GM21360 (cell line): ENCODE data around the gene KIF3A.

ENCODE experiments used
- ATAC-seq: cut with Tn5 transposase; IDR thresholded peaks from one replicate; pipeline ENCODE4 v1.9.1; 2021; ENCODE audit warnings: mild to moderate bottlenecking, moderate library complexity; ENCODE audit not compliant: unreplicated experiment

The KIF3A gene

DNA sequence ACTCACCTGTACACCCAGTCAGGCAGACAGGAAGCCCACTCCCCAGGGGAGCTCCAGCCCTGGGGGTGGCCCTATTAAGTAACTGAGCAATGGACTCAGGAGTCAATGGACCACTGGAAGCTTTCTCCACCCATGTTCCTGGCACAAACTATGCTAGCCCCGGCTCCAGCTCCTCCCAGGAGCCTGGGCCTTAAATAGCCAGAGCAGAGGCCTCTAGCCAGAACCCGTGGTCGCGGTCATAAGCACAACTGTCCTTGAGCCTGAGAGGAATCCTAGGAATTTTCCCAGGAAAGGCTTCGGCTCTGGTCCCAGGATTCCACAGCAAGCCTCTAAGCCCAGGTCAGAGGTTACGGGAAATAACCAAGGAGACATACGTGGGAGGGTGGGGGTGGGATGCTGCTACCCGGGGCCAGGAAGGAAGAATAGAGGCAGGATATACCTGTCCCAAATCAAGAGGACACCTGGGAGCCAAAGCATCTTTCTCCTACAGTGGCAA lies 34.2 kb upstream of the KIF3A start:
- ATAC-seq = no peak

DNA sequence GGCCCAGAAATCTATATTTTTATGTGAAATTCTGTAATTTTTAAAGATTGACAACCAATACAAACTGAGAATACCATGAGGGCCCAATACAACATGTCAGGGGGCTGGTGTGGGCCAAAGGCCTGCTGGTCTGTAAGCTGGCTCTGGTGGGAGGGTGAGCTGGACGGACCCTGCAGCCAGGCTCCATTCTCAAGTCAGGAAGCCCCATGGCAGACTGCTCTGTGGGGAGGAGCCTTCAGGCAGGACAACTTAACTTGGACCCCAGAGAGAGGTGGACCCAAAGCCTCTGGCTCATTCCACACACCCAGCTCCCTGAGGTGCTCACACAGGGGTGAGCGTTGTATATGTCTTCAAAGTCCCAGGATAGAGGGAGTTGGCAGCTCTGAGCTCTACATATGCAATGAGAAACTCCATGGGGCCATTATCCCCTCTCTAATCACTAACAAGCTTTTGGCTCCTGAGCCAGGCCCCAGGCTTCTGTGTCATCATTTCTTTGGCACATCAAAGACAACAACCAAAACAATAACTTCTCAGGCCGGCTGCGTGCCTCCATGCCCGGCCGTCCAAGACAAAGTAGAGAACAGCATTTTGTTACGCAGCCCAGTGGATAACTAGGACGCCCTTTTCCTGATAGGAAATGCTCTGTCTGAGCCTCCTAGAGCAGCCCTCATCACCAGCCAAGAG lies 33.3 kb upstream of the KIF3A start:
- no peak for ATAC-seq

DNA sequence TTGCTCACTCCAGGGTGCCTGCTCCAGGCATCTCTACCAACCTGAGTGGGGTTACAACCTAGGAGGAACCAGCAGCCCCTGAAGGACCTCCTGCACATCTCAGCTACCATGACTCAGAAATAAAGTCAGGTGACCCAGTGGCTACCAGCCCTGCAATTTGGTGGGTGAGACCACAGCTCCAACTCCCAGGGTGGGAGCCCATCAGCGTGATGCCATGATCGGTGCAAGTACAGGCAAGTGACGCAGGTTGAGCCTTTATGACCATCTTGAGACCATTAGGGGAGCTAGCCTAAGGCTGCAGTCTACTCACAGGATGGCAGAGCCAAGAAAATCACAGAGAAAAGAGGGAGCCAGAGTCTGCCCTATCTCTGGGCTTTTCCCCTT lies 31.1 kb upstream of the KIF3A start:
- no peak for ATAC-seq

DNA sequence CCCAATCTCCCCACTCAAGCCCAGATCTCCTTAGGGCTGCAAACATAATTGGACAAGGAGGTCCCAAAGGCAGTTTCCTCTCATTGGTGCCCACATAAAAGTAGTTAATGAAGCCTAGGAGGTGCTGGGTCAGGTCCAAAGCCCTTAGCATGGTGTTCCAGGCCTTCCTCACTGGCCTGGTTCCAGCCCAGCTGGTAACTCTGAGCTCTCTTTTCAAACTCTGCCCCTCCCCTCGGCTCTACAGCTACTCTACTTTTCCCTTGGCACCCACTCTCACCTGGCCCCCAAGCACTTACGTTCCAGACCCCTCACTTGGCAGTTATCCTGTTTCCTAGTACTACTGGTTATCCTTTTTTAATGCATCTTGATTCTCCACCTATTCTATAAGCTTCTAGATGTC lies 29.8 kb upstream of the KIF3A start:
- no peak for ATAC-seq

DNA sequence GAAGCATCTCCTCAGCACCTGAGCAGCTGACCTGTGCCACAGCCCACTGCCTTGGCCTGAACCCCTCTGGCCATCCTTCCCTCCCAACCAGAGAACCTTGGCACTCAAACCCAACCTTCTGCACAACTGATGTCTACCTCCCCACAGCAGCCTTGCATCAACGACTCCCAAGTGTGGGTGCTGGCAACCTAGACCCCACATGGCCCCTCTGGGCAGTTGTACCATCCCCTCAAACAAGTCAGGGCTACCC lies 29.4 kb upstream of the KIF3A start:
- ATAC-seq = no peak

DNA sequence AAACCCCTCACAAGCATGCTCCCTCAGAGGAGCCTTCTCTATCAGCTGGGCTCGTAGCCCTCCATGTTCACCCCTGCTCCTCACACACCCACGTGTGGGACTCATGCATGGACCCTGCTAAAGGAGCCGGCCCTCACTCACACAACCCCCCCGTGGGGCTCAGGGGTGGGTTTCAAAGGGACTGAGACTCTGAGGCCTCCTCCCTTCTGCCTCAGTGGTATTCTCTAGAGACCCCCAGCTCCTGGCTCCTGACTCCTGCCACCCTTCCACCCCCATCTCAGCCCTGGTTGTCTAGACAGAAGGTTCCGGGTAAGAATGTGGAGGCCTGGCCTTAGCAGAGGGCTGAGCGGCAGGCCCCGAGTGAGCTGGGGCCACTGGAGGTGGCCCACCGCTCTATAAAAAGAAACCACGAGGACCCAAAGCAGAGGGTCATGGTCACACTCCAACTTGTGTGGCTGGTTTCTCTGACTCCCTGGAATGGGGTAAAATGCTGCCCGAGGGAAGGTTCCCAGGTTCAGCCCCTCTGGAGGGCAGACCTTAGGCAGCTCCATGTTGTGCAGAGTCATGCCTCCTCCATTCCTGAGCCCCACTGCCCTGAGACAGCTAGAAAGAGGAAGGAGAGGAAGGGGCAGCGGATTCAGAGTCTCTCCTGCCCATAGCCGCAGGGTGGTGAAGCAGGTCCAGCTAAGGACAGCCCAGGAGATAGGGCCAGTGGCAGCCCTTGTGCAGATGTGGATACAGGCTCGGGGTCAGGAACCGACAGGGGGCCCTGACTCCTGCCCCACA lies 28.9 kb upstream of the KIF3A start:
- ATAC-seq = no peak

DNA sequence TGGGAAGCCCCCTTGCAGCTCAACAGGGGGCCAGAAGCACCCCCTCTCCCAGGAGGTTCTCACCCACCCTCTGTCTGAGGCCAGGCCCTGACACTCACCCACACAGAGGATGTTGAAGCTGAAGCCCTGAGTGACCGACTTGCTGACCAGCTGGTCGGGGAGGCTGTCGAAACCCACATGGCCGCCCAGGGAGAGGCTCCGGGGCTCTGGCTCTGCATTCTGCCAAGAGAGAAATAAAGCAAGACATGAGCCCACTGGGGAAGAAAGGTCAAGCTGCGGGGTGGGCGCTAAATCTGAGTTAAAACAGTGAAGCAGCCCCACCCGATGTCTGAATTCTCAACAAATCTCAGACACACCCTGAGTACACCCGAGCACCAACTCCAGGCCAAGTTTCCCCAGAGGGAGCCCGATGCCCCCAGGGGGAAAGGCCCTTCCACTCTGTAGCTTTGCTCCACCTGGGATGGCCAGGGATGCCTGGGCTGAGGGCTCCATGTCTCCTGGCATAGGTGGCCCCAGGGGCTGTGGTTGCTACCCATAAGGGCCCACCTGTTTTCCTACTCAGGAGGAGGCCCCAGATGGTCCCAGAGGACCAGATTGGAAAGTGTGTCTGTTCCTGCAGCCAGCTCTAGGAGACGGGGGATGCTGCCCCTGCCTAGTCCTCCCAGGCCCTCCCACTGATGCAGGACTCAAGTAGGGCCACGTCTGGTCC lies 28.1 kb upstream of the KIF3A start:
- ATAC-seq = no peak

DNA sequence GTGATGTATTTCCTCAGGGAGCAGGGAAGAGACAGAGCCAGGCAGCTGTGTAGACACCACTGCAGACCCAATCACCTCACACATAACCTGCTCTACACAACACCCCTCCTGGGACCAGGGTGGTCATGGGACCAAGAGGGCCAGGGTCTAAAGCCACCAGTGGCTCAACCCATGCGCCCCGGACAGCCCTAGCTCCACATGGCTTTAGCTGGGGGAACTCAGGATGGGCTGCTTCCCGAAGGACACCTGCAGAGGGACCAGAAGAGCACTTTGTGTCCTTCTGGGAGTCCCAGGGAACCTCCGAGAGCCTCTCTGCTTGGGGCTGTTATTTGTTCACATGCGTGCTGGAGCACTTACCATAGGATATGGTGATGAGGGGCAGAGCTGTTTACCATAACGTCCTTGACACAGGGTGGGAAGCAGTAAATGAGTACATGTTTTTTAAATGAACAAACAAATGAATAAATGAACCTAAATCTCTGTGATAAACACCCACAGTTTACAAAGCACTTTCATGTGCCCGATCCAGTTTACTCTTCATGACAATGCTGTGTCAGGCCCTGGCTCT lies 27.4 kb upstream of the KIF3A start:
- ATAC-seq = no peak

DNA sequence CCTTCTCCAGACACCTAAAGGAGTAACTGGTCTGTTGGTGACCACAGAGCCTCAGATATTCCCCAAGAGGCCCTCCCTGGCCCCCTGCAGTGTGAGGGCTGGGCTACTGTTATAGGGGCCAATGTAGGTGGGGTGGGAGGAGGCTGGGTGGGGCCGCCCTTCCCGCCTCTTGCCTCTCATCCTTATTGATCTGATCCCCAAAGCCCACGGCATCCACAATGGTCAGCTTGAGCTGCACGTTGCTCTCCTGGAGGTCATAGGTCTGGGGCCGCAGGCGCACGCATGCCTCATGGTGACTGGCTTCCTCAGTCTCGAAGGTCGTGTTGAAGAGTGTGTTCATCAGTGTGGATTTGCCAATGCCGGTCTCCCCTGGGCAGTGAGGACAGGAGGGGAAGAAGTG lies 26.7 kb upstream of the KIF3A start:
- ATAC-seq = no peak

DNA sequence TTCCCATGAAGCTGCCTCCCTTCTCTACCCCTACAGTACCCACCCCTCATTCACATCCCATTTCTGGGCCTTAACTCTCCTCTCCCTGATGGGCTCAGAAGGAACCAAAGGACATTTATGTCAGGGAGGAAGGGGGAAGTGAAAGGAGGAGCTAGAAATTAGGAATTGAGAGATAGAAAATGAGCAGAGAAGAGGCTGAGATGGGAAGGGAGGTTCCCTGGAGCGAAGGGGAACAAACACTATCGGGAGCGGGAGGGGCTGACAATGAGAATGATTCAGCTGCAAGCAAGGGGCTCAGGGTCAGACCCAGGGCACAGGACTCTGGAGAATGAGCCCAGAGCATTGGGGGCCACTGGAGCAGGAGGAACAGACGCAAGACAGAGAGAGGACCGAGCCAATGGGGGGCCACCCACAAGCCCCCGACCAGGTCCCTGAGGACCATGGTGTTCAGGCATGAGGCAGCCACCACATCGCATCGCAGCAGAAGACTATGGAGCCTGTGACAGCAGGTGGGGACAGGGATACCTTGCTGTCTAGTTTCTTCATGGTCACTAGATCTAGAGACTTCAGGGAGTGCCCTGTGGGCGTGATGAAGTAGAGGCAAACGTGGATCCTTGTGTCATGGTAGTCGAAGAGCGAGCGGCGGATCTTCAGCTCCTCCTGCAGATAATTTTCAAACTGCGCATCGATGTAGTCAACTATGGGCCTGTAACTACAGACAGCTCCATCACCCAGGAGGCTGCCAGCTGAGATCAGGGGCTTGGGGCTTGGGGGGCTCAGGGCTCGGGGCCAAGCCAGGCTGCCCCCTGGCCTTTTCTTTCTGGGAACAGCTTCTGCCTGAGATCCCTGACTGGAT lies 26.1 kb upstream of the KIF3A start:
- ATAC-seq = no peak

DNA sequence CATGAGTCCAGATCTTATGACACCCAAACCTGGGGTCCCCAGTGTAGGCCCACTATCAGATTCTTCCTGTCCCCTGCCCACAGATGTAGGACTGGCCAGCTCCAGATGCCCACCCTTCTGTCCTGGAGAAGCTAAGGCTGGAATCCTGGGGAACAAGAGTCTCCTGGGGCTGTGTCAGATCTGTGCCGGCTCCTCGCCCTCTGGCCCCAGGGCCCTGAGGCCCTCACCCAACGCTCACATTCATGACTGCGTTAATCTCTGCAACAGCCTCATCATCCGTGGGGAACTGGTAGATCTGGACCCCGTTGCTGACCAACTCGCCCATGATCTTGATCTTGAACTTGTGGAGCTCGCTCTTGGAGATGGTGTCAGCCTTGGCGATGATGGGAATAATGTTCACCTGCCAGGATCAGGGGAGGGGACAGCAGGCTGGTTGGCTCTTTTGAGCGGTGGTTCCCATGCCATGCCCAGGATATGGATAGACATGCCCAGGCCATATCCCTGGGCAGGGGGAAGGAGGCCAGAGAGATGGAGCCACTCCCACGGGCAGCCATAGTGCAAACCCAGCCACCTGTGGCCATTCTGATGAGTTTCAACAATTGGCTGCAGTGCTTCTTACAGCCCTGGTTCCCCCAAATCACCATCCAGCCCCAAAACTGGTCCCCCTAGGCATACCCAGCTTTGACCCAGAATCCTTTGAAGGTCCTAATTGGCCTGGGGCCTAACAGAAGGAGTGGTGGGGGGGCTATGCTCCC lies 25.1 kb upstream of the KIF3A start:
- ATAC-seq = no peak

DNA sequence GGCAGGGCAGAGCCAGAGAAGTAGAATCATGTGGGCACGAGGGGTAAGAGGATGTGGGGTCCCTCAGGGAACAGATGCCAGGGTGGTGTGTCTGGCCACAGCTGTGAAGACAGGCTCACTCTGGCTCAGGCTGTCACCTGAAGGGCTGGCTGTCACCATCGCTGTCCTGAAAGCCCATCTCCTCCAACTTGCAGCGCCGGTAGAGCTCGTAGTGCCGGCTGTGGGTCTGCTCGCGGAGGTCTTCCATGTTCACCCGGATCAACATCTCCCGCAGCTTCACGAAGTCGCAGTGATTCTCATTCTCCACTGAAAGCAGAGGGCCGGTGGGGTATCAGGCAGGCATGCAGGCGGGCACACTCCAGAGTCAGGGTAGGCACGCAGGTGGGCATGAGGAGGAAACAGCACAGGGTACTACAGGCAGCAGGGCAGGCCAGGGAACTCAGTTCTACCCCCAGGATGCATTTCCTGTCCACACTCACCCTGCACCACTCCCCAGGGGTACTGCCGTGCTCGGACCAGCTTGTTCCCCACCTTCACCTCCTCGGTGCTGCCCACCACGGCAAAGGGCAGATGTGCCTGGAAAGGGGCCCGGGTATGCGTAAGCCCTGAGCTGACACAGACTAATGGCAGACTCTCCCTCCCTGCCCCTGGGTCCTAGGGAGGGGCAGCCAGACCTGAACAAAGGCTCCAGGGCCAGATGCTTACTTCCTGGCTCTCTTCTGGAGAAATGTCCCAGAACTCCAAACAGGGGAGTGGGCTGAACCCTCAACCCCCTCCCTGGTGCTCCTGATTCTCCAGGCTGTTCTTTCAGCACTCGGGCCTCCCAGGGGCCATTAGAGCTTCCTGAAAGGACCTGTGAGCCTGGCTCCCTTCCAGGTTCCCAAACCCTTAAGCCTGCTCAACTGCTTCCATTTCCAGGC lies 24.2 kb upstream of the KIF3A start:
- ATAC-seq = no peak

DNA sequence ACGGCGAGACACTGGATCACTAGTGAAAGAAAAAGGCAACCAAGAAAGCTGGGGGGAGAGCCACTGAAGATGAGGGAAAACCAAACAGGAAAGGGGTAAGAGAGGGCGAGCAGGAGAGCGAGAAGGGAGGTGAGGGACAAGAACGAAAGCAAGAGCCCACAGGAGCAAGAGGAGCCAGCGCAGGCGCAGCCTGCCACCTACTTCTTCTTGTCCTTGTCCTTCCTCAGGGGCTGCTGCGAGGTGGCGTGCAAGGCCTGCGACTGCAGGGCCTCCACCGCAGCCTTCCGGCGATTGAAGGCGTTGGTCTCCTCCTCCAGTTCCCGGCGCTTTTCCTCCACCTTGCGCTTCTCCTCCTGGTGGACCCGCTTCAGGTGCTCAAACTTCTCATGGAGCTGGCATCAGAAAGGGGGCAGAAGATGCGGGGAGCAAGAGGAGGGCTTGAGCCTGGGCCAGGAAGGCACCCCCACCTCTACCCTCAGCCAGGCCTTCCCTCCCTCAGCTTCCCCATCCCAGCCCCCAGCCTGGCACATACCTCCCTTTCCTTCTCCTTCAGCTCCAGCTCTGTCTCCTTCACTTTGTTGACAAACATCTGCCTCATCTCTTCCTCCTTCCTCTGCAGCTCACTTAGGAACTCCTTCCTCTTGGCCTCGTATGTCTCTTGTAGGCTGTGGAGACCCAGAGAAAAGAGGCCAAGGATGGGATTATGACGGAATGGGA lies 23.4 kb upstream of the KIF3A start:
- ATAC-seq = no peak

DNA sequence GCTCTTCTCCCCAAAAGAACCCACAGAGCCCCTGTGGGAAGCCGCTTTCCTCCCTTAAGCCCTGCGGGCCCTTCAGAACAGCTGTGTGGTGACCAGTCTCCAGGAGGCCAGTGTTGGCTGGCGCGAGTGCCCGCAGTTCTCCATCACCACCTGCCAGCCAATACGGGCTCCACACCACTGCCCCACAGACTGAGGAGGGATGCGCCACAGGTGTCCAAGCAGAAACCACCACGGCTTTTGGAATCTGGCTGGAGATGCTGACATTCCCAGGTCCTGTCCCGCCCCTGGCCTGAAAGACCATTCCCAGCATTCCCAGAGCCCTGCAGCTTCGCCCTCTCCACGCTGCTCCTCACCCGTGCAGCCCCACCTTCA lies 22.7 kb upstream of the KIF3A start:
- ATAC-seq = no peak

DNA sequence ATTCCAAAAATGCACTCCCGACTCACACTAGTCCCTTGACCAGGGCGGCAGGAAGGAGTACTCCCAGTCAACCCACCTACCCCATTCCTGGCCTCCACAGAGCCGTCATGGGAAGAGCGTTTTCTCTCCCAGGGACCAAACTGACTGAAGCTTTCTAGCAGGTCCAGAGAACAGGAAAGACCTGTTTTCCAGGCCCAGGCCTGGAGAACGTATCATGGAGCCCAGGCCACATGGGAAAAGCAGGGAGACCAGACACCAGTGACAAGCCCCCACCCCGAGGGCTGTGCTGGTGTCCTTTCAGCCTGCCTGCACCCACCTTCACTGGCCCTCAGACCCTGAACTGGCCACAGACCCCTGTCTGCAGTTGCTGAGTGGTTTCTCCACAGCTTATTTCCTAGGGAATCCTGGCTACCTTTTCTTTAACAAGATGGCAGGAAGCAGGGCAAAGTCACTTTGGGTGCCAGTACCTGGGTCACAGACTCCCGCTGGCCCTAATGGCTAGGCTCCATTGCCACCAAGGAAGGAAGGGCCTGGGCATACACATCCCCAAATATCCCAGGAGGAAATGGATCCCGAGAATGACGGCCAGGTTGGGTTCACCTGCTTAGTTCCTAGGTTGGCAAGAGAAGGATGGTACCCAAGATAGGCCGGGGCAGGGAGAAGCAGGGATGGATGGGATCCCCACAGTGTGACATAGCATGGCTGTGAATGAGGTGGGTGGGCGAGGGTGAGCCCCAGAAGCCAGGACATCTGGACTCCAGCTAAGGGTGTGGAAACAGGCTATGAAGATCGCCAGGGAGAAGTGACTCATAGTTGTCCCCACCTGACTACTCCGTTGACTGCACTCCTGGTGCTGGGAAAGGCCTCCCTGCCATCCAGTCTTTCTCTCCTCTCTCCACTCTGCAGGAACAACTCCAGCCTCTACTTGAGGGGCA lies 22.0 kb upstream of the KIF3A start:
- no peak for ATAC-seq

DNA sequence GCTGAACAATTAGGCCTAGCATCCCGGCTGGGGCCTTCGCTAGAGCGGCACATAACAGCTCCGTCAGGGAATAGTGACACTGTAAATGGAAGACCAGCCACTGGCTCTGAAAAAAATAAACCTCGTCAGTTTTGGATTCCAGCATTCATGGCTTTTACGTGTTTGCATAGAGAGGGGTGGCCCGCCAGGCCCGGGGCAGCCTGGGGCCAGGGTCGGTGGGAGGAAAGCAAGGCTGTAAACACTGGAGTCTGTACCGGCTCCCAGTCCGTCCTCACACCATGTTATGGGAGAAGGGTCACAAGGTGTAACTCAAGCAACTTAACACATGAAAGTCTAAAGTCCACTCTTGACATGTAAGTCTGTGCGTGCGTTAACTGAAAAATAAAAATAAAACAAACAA lies 21.1 kb upstream of the KIF3A start:
- ATAC-seq = no peak

DNA sequence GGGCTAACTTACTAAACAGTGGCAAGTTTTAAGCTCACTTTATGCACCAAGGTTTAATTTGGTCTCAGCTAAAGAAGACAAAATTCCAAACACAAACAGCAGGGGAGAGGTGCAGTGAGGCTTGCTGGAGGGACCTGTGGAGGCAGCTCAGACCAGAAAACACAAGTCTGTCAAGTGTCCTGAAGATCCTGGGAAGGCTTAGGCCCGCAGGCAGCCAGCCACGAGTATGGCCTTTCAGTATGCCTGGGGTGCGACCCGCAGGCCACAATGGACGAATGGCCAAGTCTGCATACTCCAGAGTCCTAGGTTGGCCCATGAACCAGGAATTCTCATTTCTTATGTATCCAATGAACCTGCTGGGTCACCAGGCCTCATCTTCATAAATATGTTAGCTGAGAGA lies 19.2 kb upstream of the KIF3A start:
- ATAC-seq = no peak

DNA sequence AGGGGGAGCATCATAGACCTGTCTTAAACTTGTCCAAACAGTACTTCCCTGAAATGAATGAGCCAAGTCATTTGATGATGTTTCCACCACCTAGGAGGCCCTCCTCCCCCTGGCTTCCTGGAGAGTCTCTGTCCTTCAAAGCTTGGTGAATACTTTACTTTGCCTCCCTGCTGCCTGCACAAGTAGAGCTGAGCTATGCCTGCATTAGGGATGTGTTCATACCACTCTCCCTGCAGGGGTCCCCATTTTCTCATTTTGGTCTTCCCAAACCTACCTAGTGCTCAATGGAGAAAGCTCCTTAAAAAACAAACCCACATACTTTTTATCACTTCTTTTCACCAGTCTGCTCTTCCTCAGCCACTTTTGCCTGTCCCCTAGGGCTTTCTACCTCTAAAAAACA lies 17.6 kb upstream of the KIF3A start:
- ATAC-seq = no peak
